CD4-positive, alpha-beta T cell treated with Interferon alpha-2 for 1 hour (primary cell): ENCODE measurements around the gene CDH12.
"Not testable (repeated sequence)": the region's sequence is repeated elsewhere in the genome, so short reads cannot be mapped to it uniquely, and the experiment has no call there.

ENCODE experiments used
- DNase-seq, 2 donors: peaks; one replicate each; pipeline ENCODE4 v3.0.0-alpha.2; 2020 to 2022

Gene CDH12

GRCh38 chr5:22109315-22109714 lies 743.8 kb downstream of the CDH12 start:
- DNase-seq, result no peak

GRCh38 chr5:22108545-22108944 lies 744.6 kb downstream of the CDH12 start:
- no peak for DNase-seq

- no peak for DNase-seq
Measured at GRCh38 chr5:22102823-22103359, 750.3 kb downstream of the CDH12 start.

- DNase-seq, result no peak
Measured at GRCh38 chr5:22088517-22088916, 764.6 kb downstream of the CDH12 start.

DNA sequence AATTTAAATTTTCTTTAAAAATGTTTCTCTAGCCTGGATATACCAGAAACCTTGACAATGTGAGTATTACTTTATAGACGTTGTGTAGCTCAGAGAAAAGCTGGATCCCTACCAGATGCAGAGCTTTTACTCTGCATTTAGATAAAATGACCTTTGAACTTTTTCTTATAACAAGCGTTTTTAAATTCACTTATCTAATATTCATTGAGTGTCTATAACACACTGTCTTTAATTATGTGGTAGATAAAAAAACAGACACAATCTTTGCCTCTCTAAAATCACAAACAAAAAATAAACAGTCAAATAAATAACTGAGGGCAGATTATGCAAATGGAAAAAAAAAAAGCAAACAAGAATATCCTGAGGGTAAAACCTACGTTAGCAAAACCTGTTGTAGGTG lies 773.6 kb downstream of the CDH12 start:
- no peak for DNase-seq

GRCh38 chr5:22079002-22079401 lies 774.1 kb downstream of the CDH12 start:
- no peak for DNase-seq

GRCh38 chr5:22076586-22076985 lies 776.6 kb downstream of the CDH12 start:
- no peak for DNase-seq

GRCh38 chr5:22070186-22070728 lies 782.9 kb downstream of the CDH12 start:
- no peak for DNase-seq

DNA sequence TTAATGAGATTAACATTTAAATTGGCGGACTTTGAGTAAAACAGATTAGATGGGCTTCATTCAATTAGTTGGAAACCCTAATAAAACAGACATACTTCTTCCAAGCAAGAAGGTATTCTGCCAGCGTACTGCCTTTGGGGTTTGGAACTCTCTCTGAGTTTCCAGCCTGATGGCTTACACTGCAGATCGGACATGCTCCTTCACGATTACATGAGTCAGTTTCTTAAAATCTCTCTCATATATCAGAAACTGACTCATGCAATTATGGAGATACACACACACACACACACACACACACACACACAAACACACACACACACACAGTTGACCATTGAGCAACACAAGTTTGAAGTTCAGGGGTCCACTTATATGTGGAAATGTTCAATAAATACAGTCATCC lies 789.4 kb downstream of the CDH12 start:
- no peak for DNase-seq

DNA sequence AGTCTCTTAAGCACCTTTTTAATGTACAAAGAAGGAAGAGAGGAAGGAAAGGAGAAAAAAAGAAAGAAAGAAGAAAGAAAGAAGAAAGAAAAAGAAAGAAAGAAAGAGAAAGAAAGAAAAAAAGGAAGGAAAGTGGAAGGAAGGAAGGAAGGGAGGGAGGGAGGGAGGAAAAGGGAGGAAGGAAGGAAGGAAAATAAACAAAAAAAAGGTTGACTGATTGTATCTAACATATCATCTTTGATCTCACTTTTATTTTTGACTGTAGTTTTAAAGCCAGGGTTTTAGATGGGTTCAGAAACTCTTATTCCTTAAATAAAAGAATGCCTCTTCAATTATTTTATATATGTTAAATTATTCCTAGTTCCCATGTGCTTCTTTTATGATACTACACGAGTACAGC lies 794.5 kb downstream of the CDH12 start:
- DNase-seq, result no peak

DNA sequence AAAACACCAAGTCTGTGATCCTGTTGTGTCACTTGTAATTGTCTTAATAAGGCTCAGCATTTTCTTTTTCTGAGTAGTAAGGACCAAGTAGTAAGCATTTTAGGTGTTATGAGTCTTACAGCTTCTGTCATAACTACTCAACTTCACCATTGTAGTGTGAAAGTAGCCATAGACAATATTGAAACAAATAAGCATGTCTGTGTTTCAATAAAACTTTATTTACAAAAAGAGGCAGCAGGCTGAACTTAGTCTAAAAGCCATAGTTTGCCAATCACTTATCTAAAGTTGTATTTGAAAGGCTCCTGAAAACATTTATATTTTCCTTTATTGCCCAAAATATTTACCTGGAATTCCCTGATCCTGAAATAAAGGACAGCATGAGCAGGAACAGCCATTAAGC lies 796.1 kb downstream of the CDH12 start:
- no peak for DNase-seq

- no peak for DNase-seq
Measured at GRCh38 chr5:22056601-22057000, 796.5 kb downstream of the CDH12 start.

- no peak for DNase-seq
Measured at GRCh38 chr5:22053195-22053594, 799.9 kb downstream of the CDH12 start.

- no peak for DNase-seq
Measured at GRCh38 chr5:22051881-22052280, 801.3 kb downstream of the CDH12 start.

DNA sequence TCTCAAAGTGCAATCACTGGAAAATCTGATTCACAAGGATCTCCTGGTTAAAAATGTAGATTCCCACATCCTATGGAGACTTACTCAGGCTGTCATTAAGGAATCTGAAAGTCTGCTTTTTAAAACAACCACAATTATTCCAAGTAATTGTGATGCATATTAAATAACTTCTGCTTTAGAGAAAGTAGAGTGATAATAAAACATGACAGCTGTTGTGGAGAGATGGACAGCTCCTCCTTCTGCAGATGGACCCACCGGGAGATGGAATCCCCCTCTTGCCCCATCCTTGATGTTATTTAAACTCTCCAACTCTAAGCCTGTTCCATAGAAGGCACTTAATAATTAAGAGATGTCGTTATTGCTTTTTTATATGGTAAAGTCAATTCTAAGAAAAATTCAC lies 802.2 kb downstream of the CDH12 start:
- DNase-seq, result no peak

GRCh38 chr5:22044229-22044628 lies 808.9 kb downstream of the CDH12 start:
- no peak for DNase-seq

DNA sequence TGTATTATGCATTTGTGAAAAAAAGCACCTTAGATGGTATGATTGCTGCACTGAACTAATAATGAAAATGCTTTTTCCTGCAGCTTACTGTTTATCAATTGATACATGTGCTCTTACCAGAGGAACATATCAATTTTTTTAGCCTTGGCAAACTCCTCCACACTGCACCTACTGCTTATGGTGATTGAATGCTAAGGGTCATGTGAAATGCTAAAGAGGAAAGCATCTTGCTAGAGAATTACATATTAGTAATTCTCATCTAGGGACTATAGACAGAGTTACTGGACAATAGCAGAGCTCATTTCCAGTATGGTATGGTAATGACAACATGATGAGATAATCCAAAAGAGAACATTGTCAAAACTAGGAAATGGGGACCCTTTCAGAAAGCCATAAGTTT lies 817.1 kb downstream of the CDH12 start:
- no peak for DNase-seq

DNA sequence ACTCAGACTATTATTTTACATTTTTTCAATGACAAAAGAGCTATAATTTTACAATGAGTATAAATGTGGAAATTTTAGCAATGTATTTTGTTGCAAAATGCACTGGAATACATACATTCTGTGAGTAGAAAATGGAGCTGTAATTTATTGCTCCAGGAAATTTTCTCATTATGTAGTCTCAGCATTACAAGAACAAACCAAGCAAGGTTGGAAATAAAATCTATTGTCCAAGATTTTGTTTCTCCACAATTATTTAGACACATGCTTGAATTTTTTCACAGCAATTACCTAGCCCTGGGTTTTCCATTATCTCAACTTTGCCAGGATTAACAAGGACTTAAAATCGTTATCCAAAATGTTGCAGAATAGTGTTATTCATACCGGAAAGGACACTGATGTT lies 820.1 kb downstream of the CDH12 start:
- no peak for DNase-seq

- DNase-seq, result no peak
Measured at GRCh38 chr5:22023784-22024183, 829.4 kb downstream of the CDH12 start.

DNA sequence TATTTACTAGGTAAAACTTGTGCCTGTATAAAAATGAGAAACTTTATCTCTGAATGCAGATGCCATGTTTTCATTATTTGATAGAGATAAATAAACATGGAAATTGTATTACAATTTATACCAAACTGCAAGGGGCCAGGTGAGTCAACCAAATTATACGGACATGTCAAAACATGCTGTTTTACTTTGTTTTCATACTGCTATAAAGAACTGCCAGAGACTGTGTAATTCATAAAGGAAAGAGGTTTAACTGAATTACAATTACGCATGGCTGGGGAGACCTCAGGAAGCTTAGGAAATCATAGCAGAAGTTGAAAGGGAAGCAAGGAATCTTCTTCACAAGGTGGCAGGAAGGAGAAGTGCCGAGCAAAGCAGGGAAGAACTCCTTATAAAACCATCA lies 840.3 kb downstream of the CDH12 start:
- DNase-seq, result not testable (repeated sequence)

- not testable (repeated sequence) for DNase-seq
Measured at GRCh38 chr5:22010808-22011207, 842.3 kb downstream of the CDH12 start.

- DNase-seq, result not testable (repeated sequence)
Measured at GRCh38 chr5:22001097-22001496, 852.0 kb downstream of the CDH12 start.

GRCh38 chr5:21985799-21986198 lies 867.3 kb downstream of the CDH12 start:
- not testable (repeated sequence) for DNase-seq

DNA sequence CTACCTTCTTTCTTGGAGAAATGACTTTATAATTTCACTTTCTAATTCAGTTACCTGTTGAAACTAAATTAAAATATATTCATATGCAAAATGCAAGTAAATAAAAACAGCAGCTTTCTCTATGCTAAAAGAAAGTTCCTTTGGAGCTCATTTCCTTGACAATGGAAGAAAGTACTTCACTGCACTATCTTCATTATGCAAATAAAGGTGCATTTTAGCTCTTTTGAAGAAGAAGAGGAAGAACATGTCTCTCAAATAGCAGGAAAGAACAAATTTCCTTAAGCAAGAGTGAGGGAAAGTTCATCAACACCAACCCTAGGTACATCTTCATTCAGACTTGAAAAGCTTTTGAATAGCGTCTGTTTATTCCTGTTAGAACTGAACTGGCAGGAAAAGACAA lies 901.6 kb downstream of the CDH12 start:
- not testable (repeated sequence) for DNase-seq

GRCh38 chr5:21931116-21931515 lies 922.0 kb downstream of the CDH12 start:
- DNase-seq, result no peak
